LoVo (cell line): ENCODE results near the gene PLXDC2.
"Not testable (repeated sequence)": the region's sequence is repeated elsewhere in the genome, so short reads cannot be mapped to it uniquely, and the experiment has no call there.

ENCODE experiments used
- DNase-seq: peaks from one replicate; pipeline ENCODE4 v3.0.0-alpha.2; 2016; ENCODE audit warnings: low spot score

The PLXDC2 gene

GRCh38 chr10:19816411-19817230 is at the start of gene PLXDC2:
Gene PLXDC2, plus strand, starts transcription at chr10:19816432.
- DNase-seq = no peak

DNA sequence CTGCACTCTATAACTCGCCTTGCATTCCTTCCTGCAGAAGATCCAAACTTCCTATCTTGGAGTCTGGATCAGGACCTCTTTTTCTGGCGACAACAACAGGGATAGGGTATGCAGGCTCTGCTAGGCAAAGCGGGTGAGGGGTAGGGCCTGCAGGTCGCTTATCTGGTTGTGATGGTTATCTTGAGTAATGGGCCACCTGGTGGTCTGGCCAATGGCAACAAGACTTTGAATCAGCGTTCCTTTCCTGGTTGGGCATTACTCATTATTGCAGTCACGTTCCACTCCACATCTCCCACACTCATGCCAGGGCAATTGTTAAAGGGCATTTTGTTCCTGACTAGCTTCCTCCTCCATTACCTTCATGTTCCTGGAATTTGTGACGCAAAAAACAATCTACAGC is 48.4 kb upstream of the PLXDC2 start:
- DNase-seq = no peak

DNA sequence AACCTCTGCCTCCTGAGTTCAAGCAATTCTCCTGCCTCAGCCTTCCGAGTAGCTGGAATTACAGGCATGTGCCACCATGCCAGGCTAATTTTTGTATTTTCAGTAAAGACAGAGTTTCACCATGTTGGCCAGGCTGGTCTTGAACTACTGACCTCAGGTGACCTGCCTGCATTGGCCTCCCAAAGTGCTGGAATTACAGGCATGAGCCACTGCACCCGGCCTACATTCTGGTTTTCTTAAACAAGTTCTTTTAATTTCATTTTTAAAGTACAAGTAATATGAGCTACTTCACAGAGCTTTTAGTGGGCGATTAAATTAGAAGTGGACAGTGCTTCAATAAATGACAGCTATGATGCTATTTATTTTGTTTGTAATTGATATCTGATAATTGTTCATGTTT is 46.4 kb upstream of the PLXDC2 start:
- DNase-seq = not testable (repeated sequence)

- DNase-seq = no peak
These were observed 43.3 kb upstream of the PLXDC2 start for GRCh38 chr10:19772972-19773371.

- DNase-seq = no peak
These were observed 40.9 kb upstream of the PLXDC2 start for GRCh38 chr10:19775296-19775695.

DNA sequence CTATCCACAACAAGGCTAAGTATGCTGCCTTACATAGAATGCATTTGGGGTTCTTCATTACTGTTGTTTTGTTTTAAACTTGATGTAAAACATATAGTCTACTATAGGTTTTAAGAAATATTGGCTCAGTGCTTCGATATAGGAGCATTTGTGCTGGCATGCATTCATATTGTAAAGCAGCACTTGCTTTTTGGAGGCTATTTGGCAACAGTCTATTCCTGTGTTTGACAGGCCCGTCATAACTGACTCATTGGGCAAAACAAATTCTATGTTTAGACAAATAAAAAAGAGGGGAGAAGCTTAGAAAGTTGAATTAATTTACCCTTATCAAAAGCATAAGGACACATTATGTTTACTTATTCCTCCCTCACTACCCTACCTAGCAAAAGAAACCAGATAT is 38.4 kb upstream of the PLXDC2 start:
- no peak for DNase-seq

GRCh38 chr10:19778996-19779395 is 37.2 kb upstream of the PLXDC2 start:
- no peak for DNase-seq

- DNase-seq = no peak
These were observed 33.7 kb upstream of the PLXDC2 start for GRCh38 chr10:19782430-19783089.

DNA sequence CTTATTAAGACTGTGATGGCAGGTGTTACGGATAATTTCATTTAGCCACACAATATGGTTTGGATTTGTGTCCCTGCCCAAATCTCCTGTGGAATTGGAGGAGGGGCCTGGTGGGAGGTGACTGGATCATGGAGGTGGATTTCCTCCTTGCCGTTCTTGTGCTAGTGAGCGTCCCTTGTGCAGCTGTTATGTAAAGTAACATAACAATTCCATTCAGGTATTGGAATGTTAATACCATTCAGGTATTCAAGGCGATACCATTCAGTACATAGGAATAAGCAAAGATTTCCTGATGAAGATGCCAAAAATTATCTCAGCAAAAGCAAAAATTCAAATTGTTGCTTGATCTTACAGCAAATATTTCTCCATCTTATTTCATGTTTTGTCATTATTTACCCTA is 32.5 kb upstream of the PLXDC2 start:
- DNase-seq = no peak

DNA sequence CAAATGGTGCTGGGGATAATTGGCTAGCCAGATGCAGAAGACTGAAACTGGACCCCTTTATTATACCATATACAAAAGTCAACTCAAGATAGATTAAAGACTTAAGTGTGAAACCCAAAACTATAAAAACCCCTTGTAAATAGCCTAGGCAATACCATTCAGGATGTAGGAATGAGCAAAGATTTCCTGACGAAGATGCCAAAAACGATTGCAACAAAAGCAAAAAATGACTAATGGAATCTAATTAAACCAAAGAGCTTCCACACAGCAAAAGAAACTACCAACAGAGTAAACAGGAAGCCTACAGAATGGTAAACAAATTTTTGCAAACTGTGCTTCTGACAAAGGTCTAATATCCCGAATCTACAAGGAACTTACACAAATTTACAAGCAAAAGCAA is 30.9 kb upstream of the PLXDC2 start:
- DNase-seq = no peak

DNA sequence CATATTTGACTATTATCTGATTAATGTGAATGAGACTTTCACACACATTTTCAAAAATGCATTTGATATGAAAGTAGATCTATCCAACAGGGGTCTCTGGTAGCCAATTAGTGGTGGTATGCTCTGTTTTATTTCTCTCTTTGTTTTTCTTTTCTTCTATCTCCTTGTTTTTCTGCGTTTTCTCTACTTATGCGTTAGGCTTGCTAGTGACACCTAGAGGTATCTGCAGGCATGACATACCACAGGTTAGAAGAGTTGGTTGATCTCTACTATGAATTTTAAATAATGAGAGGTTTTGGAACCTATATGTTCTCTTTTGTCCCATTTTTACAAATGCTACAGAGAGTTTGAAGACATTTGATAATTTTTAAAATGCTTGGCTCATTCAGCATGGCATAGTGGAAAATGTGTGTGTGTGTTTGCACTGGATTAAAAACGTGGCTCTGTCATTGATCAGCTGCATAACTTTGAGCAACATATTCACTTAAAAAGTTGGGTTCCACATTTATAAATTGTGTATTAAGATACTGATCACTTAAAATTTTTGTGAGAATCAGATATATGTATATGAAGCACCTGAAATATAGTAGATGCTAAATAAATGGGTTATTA is 28.1 kb upstream of the PLXDC2 start:
- peak; percentile 48 for DNase-seq

DNA sequence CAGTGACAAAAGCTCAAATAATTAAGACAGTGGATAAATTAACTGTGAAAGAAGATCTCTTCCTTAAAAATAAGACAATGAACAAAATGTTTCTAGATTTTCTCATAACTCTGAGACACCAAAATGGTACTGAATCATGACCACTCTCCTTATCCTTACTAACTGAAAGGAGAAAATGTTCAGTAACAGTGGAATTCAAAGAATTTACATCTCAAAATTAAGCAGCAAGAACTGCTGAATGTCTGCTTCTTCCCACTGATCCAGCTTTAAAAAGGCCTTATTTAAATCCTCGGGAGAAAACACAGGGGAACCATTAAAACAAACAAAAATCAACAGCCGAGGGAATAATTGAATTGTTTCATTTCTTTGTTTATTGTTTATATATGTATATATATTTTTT is 27.3 kb upstream of the PLXDC2 start:
- DNase-seq = no peak

- no peak for DNase-seq
These were observed 26.6 kb upstream of the PLXDC2 start for GRCh38 chr10:19789607-19790006.

DNA sequence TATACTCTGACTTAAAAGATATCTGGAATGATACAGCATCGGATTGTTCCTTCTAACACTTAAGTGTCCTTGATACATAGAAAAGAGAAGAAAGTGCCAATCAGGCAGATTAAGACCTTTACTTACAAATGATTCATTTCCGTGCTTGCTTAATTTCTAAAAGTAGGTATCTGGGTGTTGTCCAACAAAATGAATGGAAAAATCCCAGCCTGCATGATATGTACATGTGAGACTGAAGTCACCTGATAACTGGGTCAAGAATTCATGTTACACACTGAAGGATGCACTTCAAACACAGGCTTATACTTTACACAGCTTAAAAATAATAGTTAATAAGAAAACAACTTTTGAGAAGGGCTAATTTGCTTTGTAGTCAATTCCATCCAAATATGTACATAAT is 25.2 kb upstream of the PLXDC2 start:
- no peak for DNase-seq

GRCh38 chr10:19795684-19796083 is 20.5 kb upstream of the PLXDC2 start:
- no peak for DNase-seq

DNA sequence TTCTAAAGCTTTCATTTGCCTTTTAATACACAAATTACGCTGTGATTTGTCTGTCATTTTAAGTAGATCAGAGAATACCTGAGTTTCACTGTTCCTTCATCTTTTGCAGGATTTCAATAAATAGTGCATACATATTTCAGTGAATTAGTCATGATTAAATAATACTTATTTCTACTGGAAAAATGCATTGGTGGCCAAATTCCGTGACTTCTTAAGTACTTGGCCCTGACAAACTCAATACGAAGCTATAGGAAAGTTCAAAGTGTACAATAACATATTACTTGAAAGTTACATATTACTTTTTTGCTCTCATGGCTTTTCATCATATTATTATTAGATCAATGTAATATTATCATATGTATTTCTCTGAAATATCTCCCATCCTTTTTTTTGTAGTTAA is 16.1 kb upstream of the PLXDC2 start:
- no peak for DNase-seq

DNA sequence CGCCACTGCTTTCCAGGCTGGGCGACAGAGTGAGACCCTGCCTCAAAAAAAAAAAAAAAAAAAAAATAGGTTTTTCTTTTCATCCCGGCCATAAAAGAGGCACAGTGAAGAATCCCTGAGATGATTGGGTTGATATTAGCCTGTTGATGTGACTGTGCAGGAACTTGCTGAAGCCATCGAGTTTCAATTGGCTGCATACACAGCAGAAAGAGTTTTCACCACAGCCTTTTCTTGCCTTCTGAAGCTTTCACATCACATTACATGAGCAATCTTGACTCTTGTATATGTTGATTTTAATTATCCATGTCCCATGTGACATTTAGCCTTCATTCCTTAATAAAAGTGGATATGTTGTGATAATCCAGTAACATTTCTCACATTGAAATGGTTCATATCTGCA is 14.9 kb upstream of the PLXDC2 start:
- DNase-seq = no peak

DNA sequence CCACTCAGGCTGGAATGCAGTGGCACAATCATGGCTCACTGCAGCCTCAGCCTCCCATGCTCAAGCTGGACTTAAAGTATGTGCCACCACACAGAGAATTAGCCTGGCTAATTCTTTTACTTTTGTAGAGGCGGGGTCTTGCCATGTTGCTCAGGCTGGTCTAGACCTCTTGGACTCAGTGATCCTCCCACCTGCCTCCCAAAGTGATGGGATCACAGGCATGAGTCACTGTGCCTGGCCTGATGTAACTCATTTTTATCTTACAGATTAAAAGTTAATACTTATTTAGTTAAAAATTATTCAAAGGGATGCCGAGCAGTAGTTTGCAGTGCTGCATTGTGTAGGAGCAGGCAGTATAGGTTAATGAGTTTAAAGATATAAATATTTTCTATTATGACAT is 12.6 kb upstream of the PLXDC2 start:
- DNase-seq = no peak

GRCh38 chr10:19809481-19809880 is 6.8 kb upstream of the PLXDC2 start:
- no peak for DNase-seq

DNA sequence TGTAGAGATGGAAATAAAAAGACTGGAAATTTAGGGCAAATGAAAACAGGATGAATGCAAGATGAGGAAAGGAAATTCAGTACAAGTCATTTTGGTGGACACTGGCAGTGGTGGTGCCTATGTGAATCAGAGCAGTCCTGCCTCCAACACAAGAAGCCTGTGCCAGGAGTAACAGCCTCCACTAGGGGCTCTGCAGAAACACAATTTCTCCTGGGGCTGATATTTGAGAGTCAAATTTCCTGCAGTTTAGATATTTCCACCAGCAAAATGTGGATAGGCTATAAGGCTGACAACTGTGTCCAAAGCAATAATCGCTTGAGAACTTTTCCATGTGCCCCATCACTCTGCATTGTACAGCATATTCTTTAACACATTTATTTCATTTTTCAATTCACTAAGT is 4.7 kb upstream of the PLXDC2 start:
- DNase-seq = no peak

- no peak for DNase-seq
These were observed 3.3 kb upstream of the PLXDC2 start for GRCh38 chr10:19812976-19813375.

DNA sequence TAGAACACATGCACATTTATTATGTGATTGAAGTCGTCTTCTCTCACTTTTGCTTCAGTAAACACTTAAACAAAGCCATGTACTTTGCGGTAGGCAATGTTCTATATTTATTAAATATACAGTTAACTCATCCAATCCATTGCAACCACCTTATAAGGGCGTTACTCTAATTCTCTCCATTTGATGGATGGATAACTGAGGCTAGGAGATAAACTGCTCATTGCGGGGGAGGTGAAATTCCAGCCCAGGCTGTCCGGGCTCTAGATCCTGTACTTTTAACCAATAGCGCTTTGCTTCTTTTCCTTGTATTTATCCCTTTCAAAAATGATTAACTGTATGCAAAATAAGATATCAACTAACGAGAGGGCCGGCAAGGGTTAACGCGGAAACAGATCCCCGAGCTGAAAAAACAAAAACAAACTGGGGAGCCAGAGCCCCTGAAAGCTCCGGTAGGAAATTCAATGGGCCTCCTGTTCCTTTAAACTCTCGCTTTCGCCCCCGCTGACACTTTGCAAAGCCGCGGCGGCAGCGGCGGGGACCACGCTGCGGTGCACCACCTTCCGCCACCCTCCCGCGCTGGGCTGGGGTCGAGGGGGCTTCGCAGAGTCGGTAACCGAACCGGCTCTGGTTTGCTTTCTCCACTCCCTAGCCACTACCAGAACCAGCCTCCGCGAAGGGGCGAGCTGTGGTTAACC is 1.0 kb upstream of the PLXDC2 start:
- no peak for DNase-seq
